ENCODE data around the gene NPFFR2.

- TF ChIP-seq CTCF (IDR thresholded peaks at IDR 0.05 in 4 of 5, conservative IDR thresholded peaks at IDR 0.05 in 1 of 5) (no peak), POLR2A (IDR thresholded peaks at IDR 0.05) (no peak)
These were observed 12.1 kb upstream of the NPFFR2 start for GRCh38 chr4:72019688-72020087.
